GM18951 (cell line): ENCODE data around the gene LARP1.

ENCODE experiments used
- POLR2A ChIP-seq: IDR thresholded peaks from 4 replicates; pipeline ENCODE4 v1.6.1; 2011; ENCODE audit warnings: mild to moderate bottlenecking; ENCODE audit not compliant: insufficient read length, insufficient read depth; ENCODE audit errors: extremely low read depth
- in situ Hi-C: fragments of 300-500 bp; cut with MboI; formaldehyde crosslinking; loops from one replicate; pipeline ENCODE4 v1.12.0; 2022; ENCODE audit warnings: low sequenced_read_pairs, mixed read lengths, inconsistent platforms; ENCODE audit not compliant: unreplicated experiment

LARP1 gene

GRCh38 chr5:154840435-154841272 is 85.5 kb downstream of the LARP1 start:
- in situ Hi-C loops = no loop called here
- TF ChIP-seq POLR2A = no peak

GRCh38 chr5:154841273-154841661 is 86.1 kb downstream of the LARP1 start:
- in situ Hi-C loops = no loop called here
- TF ChIP-seq POLR2A = no peak

GRCh38 chr5:154842689-154843530 is 87.7 kb downstream of the LARP1 start:
- no peak for TF ChIP-seq POLR2A
- in situ Hi-C loops = no loop called here

GRCh38 chr5:154844809-154845208 is 89.6 kb downstream of the LARP1 start:
- in situ Hi-C loops = no loop called here
- no peak for TF ChIP-seq POLR2A

DNA sequence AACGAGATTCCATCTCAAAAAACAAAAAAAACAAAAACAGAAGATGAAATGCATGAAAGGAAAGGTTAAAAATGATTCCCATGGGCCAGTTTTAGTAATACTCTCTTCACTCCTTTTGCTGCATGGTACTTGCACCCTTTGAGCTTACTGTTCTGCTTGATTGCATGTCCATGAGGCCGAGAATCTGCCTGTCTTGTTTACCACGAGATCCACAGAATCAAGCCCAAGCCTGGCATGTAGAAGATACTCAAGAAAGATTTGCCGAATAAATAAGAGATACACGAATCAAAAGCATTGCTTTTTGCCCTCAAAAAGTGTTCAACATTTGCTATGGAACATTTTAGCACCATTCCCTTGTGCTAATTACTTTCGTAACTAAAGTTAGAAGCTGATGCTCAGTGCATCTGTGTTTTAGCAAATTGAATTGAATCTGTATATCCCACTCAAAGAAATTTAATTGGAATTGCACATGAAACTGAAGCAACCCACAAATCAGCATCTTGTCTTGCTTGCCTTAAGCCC is 94.1 kb downstream of the LARP1 start:
- no peak for TF ChIP-seq POLR2A
- in situ Hi-C loops = no loop called here

GRCh38 chr5:154849791-154850201 is 94.6 kb downstream of the LARP1 start:
- no peak for TF ChIP-seq POLR2A
- in situ Hi-C loops = no loop called here

DNA sequence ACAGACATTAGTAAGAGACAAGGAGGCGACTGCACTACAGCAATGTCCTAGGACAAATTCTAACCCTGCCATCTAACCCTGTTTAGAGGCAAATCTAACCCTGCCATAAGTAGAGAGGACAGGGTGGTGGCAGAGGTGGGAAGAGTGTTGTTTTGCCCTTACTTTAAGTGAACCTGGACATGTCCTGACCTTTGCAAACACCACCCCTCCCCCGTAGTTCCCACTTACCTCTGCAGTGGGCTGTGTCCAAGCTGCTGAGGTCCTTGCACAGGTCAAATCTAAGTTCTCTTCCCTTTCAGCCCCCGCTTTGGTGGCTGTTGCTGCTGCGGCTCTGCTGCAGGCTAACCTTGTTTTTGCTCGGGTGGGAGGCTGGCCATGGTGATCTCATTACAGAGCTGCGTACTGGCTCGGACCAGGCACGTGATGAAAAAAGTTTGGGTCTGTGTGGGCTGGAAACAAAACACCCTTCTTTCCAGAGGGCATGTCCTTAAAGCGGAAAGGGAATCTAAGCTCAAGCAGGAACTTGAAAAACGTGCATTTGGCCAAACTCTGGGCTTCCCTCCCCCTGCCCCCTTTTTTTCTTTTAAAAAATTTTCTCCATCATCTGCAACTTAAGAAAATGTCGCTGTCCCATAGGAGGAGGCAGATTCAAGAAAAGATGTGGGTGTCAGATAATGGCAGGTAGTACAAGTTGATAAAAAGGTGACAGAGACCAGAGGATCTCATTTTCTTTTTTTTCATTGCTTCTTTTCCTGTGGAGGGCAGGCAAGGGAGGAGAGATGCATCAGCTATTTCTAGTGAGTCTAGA is 95.3 kb downstream of the LARP1 start, which contains the start of gene FAXDC2:
Gene FAXDC2 (minus strand): TSS at position 349 of the 808 bp plus-strand sequence. CDS start 12,425 bp downstream, outside the sequence.
- in situ Hi-C loops = no loop called here
- no peak for TF ChIP-seq POLR2A

- in situ Hi-C loops = no loop called here
- no peak for TF ChIP-seq POLR2A
Measured at GRCh38 chr5:154851351-154851750, 96.2 kb downstream of the LARP1 start.

- in situ Hi-C loops = no loop called here
- peak; percentile 51 for TF ChIP-seq POLR2A
Measured at GRCh38 chr5:154857530-154858296, 102.5 kb downstream of the LARP1 start.

DNA sequence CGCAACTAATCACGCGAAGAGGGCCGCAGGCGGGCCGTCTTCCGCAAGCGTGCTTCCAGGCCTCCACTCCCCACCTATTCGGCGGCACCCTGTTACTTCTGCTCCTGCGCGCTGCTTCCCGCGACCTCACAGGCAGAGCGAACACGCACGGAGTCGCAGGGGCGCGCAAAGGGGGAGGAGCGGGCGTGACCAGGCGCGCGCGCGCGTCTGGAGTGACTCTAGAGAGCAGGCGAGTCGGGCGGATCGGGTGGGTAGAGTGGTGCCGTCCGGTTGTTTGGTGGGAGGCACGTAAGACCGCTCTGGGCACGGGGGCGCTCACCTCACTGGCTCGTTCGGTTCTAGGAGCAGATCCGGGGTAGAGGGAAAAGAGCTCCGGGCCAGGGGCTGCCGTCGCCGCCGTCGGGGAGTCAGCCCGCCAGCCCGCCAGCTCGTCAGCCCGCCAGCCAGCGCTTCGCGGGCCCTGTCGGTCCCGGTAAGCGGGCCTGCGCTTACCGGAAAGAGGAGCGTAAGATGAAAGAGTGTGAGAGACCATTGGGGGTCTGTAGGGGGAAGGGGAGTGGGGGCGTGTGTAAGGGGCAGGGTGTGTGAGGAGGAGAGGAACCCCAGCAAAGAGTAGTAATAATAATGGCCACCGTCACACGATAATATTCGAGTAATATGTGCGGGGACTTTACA is 103.3 kb downstream of the LARP1 start, which contains the start of gene CNOT8:
Gene CNOT8 (plus strand): TSS at position 331 of the 675 bp plus-strand sequence. CDS start 4,652 bp downstream, outside the sequence.
- TF ChIP-seq POLR2A = peak; percentile 91
- in situ Hi-C loops = no loop called here
